GM21825 (cell line): ENCODE measurements around the gene MKLN1.
"Not testable (repeated sequence)": the region's sequence is repeated elsewhere in the genome, so short reads cannot be mapped to it uniquely, and the experiment has no call there.

ENCODE experiments used
- ATAC-seq: cut with Tn5 transposase; IDR thresholded peaks from one replicate; pipeline ENCODE4 v1.9.1; 2021; ENCODE audit warnings: mild to moderate bottlenecking, moderate library complexity; ENCODE audit not compliant: unreplicated experiment

MKLN1 gene

DNA sequence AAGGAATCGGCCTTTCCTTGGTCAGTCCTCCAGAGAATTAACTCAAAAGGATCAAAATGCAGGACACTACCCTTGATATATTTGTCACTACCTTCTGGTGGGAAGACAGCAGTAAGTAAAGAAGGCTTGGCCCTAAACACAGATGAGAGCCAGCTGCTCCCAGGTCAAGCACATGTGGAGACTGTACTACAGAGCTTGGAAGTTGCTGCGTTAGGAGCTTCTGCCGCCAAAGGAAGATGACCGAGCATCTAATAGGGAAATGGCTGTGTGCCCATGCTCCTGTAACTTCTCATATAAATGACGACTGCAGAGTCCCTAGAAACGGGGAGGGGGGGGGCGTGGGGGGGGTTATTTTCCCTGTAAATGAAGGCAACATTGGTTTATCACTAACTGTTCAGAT is 169.8 kb downstream of the MKLN1 start:
- no peak for ATAC-seq

DNA sequence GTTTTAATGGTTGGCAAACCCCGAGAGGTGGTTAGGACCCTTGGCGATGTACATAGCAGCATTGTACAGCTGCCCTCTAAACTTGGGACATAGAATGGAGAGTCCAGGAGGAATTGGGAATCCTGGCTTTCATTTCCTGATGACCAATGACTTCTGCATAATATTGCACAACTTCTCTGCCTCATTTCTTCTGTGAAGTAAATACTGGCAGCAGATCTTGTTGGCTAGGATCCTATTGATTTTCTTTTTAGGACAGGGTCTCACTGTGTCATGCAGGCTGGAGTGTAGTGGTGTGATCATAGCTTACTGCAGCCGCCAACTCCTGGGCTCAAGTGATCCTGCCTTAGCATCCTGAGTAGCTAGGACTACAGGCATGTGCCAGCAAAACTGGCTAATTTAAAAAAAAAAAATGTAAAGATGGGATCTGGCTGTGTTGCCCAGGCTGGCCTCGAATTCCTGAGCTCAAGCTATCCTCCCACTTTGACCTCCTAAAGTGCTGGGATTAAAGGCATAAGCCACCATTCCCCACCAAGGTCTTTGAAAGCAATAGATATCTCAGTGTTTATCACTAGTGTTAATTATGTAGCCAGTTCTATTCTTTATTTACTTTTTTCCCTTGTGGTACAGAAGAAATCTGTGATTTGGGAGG is 170.7 kb downstream of the MKLN1 start:
- no peak for ATAC-seq

DNA sequence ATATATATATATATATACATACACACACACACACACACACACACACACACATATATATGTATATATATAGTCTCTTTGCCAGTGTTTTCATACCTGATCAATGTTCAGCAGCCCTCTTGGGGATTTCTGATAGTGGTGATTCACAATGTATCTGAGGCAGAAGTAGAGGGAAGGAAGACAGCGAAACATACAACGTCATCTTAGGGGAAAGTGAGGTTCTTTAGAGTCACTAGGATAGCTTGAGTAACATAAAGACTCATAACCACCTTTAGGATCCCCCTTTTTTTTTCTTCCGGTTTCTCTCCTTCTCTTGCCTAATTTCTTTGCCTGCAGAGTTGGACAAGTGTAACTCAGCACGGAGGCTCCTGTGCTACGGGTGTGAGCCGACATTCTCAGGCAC is 172.1 kb downstream of the MKLN1 start:
- ATAC-seq: no peak

DNA sequence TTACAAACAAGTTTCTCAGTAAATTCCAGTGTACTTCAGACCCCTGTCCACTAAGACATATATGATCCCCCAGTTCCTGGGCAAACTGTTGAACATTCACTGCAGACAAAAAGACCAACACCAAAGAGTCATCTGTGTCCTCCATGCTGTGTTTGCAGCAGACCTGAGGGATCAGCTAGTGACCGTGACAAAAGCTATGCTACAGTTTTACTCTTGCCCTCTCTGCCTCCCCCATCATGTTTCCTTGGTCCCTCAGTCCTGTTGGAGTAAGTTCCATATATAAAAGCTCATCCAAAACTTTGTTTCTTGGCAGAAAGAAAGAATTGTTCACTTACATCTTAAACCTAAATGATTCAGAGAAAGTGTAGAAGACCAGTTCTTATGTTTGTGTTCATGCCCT is 172.7 kb downstream of the MKLN1 start:
- ATAC-seq: no peak

DNA sequence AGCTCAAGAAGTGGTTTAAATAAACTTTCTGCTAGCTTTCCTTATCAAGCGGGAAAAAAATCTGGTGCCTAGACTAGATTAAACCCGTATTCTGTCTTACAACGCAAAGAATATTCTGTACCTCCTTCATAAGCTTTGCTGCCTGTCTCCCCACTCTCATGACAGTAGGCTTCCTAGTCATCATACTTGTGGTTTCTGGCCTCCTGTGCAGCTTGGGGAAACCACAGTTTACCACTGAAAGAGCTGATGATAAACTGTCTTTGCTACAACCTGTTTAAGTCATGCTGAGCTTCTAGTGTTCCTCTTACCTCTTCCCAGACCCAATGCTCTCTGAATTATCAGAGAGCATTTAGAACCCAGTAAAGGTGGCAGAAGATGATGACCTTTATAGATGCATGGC is 173.7 kb downstream of the MKLN1 start:
- ATAC-seq: peak; percentile 93

DNA sequence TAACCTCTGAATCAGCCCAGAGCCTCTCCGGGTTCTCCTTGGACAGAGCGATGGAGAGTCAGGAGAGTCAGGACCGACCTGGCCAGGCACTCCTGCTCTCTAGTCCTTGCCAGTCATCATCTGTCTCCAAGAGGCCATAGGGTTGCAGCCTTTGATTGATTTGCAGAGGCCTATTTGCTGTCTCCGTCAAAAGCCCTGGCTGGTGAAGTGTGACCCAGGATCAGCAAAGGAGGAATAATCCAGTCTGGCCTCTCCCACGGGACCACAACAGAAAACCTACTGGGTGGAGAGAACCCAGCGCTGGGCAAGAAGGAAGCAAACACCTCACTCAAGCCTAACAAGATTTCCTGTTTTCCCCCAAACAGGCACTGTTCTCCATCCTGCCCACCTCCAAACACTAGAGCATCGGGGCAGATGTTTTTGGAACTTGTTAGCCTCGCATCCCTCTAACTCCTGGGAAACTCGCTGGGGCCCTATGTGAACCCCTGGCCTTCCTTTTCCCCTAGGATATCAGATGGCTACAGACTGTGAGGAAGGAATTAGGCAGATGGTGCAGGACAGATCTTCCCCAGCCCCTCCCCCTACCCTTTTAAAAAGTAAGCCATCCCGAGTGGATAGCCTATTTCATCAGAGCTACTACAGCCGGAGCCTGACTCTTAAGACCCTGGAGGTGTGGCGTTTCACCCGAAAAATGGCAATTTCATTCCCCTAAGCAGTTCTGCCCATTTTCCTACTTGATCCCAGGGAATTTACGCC is 174.4 kb downstream of the MKLN1 start:
- ATAC-seq: no peak

DNA sequence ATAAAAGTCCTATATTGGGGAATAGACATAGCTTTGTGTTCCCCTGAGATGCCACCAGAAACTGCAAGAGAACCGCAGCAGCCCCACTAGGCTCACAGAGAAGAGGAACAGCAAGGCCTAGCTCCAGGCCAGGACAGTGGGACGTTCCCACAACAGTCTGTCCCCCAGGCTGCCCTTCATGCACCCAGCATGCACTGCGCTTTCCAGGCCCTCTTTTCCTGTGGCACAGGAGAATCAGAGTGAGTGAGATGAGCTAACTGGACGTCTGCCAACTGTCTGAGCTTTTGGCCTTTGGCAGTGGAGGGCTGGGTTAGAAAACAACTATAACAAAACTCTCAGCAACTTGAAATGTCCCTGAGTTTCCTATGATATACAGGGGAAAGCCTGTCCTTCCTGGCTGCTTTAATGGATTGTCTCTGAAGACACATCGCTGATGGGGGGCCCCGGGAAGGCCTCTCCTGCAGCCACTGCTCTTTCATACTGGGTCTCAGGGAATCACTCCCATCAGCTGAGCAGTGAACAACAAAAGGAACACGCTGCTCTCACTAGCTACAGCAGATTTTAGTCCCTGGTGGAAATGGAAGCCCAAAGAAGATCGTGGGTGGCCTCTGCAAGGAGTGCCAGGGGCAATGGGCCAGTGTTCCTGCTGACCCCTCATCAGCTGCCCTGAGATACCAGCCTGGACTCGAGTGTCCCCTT is 175.3 kb downstream of the MKLN1 start:
- no peak for ATAC-seq

DNA sequence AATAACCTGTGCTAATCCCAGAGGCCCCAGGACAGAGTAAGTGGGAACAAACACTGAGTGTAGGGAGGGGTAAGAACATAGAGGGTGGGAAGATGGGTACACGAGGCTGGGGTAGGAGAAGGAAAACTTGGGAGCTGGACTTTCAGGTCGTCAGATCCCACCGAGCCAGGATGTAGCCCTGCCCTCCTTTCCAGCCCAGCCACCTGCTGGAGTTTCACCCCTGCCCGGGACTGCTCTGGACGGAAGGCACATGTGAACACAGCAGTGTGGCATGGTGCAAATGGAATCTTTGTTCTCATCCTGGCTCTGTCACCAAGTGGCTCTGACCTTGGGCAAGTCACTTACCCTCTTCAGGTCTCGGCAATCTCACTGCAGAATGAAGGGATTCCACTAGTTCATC is 176.0 kb downstream of the MKLN1 start:
- ATAC-seq: no peak

DNA sequence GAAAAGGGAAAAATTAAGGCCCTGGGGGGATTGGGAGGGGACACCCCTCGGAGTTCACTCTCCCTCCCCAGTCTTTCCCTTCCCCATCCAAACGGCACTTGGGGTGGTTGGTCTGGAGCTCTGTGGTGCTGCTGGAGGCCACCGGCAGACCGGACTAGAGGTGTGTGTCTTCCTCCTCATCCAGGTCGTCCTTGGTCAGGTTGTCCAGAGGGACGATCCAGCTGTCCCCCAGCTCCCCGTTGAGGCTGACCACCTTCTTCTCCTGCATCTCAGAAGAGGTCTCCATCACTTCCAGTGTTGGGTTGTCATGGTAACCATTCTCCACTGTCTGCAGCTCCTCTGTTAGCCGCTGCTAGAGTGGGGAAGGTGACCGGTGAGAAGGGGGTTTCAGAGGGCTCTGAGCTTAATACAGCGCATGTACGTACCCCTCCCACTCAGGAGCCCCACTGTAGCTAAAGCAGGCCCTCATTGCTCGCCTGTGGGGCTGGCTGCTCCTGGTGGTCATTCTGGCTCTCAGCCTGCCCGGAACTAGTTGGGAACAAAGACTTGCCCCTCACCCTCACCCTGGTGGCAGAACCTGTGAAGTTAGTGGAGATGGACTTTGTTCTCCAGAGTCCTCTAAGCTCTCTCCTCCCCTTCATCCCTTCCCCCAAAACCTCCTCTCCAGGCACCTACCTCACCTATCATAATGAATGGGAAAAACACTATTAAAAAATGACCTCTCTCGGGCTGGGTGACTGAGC is 176.7 kb downstream of the MKLN1 start:
- no peak for ATAC-seq

DNA sequence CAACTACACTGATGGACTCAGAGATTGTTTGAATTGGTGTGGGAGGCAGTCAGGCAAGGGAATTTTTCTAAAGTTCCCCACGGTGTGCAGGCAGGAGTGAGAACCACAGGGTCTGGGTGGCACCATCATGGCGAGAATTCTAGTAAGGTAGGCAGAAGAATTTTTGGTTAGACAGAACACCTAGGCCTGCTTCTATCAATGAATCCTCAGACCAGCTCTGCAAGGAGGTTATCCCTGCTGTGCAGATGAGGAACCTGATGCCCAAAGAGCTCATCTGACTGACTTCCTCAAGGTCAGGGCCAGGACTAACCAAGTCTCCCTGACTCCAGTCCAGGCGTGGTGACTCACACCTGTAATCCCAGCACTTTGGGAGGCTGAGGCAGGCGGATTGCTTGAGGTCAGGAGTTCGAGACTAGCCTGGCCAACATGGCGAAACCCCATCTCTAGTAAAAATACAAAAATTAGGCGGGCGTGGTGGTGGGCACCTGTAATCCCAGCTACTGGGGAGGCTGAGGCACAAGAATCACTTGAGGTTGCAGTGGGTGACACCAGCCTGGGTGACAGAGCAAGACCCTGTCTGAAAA is 177.5 kb downstream of the MKLN1 start:
- not testable (repeated sequence) for ATAC-seq

DNA sequence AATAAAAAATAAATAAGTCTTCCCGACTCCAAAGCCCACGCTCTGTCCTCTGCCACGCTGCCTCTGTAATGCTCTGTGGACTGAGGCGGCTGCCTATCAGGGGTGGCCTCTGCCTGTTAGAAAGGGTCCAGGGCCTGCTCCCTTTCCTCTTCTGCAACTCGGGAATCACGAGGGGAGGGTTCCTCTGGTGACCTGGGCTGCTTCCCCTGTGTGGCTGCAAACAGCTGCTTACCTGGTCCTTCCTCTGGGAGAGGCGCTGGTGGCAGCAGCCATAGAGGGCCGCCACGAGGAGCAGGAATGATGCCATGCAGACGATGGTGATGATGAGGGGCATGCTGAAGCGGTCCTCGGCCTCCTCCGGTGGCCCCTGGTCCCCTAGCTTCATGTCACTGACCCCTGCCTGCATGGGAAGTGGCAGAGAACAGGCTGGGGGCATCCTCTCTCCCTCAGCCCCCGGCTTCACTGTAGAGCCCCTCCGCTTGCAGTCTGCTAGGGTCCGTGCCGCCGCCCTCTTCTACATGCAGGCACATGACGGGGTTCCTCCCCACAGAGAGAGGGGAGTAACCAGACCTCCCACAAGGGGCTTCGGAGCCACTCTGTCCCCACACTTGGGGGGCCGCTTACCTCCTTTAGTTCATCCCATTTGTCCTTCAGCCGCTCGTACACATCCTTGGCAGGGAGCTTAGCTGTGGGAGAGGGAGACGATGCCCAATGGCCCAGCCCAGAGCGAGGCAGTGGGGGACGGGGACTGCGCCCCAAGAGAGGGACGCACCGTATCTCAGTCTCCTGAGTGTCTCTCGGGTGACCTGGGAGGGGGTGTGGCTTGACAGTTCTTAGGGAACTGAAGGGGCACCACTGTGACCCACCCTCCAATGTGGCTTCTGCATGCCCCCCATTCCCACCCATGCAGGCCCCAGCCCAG is 178.2 kb downstream of the MKLN1 start:
- ATAC-seq: no peak

DNA sequence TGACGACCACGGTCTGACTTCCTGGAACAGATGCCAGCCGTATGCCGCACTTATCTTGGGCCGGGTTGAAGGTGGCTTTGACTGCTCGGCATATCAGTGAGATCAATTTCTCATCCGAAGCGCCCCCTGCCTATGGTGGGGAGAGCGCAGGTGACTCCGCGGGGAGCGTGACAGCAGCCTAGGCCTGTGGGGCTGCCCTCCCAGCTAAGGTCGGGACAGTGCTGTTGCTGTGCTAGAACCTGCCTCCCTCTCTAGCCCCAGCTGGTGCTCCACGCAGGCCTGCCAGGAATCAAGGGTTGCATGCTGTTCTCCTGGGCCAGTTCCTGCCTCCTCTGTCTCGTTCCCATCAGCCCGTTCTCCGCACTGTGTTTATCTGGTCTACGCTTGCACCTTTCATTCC is 178.9 kb downstream of the MKLN1 start:
- ATAC-seq: no peak

DNA sequence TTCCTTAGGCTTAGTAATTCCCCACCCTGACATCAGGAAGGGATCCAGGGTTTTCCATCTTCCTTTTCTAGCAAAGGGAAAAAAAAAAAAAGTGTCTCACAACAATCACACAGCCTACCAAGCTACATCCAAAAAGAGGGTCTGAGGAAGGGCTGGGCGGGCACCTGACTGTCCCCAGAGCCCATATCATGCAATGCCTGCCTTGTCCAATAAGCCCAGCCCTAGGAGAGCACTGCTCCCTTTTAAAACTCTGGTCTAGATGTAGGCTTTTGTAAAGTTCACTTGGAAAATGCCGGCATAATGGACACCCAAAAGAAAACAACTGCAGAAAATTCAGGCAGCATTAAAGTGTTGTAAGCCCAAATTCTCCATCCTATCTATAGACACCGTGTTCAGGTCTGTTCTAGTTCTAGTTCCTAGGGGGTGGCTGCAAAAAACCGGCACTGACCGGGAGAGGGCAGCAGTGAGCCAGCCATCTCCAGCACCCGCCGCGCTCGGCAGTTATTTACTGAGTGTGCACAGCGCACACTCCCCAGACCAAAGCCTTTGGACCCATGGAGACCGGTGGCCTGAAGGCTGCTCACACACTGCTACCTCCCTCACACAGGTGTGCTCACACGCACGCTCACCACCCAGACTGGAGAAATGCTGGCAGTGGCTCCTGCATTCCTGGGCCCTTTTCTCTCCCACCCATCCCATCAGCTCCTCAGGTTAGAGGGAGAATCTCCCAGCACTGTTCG is 180.1 kb downstream of the MKLN1 start:
- ATAC-seq: peak; percentile 58

DNA sequence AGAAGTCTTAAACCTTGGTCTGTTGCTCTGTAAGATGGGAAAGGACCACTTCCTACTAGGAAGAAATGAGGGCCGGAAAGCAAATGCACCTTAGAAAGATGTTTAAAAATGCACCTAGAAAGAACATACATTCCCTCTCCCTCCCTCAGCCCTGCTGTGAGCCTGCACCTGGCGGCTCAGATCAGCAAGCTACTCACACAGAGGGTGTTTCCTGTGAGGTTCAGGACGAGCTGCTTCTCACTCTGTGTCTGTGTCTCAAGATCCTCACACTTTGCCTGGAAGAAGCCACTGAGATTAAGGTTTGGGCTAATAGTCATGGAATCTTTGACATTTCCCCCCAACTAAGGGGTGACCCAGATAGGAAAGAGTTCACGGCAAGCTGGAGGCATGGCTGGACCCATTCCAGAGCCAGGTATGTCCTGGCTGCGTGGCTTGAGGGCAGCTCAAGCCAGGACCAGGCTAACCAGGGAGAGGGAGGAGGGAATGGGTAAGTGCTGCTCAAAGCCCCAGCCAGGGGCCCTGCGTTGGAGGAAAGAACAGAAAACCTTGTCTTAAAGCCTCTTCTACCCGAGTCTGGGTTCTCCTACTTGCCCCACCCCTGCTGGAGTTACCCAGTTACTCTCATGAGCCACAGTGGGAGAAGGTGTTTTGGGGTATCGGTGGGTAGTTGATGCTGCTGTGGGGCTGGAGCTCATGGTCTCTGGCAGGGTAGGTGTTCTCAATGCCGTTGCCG is 181.2 kb downstream of the MKLN1 start:
- no peak for ATAC-seq

DNA sequence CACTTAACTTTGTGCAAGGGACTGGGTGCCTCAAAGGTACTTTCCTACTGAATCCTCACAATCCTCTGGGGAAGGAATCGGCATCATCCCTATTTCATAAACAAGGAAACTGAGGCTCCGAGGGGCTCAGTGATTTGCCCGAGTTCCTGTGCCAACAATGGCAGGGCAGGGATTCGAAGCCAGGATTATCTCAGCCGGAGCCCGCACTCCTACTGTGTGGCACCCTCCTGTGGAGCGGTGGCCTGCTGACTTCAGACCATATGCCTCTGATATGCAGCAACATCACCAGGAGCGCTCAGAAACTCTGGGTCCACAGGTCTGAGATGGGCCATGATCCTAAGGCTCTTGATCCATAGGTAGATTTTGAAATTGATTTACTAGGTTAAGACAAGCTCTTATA is 182.1 kb downstream of the MKLN1 start:
- no peak for ATAC-seq

DNA sequence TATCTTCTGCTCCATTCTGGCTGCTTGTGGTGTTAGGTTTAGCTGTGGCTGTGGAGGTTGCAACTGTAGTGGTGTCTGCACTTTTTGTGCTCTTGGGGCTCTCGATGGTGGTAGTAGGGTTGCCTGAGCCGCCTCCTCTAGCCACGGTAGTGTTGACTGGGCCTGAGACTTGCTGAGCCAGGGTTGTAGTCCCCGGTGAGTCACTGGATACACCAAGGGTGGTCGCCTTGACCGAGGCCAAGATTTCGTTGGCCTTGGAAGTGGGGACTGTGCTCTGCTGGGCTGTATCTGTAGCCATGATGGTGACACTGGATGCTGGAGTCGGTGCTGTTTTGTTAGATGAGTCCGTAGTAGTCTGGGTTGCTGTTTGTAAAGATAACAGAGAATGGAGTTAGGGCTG is 183.4 kb downstream of the MKLN1 start:
- ATAC-seq: no peak

DNA sequence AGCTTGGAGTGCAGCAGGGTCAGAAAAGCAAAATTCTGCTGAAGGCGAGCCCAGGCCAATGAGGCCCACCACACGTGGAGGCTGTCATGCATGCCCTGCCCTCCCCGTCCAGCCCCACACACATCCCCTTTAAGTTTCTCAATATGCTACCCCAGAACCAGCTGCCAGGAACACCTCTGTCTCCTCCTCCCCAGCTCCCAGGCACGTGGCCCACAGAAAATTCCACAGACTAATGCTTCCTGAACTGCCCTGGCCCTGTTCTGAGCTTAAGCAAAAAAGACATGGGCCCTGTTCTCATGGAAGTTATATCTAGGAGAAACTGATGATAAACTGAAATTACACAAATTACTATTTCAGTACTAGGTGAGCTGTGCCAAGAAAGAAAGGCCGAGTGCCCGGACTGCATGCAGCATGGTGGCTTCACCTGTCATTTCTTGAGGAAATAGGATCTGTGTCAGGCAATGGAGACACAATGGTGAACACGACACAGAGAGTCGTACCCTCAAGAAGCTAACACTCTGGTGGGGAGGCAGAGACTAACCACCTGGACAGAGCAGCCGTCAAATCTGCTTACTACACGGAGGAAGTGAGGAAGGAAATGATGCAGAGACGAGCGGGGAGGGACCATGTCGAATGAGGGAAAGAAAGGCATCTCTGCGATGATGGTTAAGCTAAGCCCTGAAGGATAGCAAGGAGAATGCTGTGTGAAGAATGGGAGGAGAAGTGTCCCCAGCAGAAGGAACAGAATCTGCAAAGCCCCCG is 184.3 kb downstream of the MKLN1 start:
- no peak for ATAC-seq
